DOHH2 (cell line): ENCODE data around the gene FA2H.

Experiments used
- EZH2phosphoT487 ChIP-seq: fragments of 200-600 bp; sonication (generic); IDR thresholded peaks from 2 replicates; pipeline ENCODE4 v1.6.1; 2017; ENCODE audit warnings: borderline replicate concordance, mild to moderate bottlenecking, antibody characterized with exemption, low read length, moderate library complexity, mixed read lengths
- TF ChIP-seq, protein P1 (sequence below): fragments of 200-600 bp; sonication (generic); IDR thresholded peaks from one replicate; pipeline ENCODE4 v1.5.1; 2014; ENCODE audit warnings: antibody characterized with exemption, mild to moderate bottlenecking, low read depth, low read length; ENCODE audit not compliant: poor library complexity, severe bottlenecking

DNA sequence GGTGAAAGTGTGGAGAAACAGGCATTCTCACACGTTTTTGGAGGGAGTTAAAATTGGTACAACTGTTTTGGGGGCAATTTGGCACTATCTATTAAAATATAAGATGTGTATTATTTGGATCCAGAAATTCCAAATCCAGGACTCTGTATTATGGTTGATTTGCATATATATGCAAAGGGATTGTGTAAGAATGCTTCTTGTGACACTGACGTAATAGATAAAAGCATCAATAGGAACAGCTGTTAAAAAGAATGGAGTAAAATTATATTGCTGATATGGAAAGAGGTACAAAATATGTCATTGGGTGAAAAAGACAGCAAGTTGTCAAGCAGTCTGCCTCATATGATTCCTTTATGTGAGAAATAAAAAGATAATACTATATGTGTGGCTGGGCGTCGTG is 17.3 kb downstream of the FA2H start:
- TF ChIP-seq, protein P1, sequence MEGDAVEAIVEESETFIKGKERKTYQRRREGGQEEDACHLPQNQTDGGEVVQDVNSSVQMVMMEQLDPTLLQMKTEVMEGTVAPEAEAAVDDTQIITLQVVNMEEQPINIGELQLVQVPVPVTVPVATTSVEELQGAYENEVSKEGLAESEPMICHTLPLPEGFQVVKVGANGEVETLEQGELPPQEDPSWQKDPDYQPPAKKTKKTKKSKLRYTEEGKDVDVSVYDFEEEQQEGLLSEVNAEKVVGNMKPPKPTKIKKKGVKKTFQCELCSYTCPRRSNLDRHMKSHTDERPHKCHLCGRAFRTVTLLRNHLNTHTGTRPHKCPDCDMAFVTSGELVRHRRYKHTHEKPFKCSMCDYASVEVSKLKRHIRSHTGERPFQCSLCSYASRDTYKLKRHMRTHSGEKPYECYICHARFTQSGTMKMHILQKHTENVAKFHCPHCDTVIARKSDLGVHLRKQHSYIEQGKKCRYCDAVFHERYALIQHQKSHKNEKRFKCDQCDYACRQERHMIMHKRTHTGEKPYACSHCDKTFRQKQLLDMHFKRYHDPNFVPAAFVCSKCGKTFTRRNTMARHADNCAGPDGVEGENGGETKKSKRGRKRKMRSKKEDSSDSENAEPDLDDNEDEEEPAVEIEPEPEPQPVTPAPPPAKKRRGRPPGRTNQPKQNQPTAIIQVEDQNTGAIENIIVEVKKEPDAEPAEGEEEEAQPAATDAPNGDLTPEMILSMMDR = no peak
- no peak for TF ChIP-seq EZH2phosphoT487
